Measurements from ENCODE around the gene EDAR. TPM values are rescaled to one million over a fixed set of nuclear protein-coding genes. Genes with fewer than 3 reads are reported as not detected.
A peak's percentile ranks its signal among the peaks of the same experiment; 100 is the strongest.

The EDAR gene
- 0.14 TPM for total RNA-seq
- long read RNA-seq: 0 reads

- peak; percentile 83 for ATAC-seq
- intact Hi-C loops (cut with DNase I): loop anchor here (2.0 kb wide), 2 partner anchors 60 to 134 kb away; no protein-coding TSS in a partner anchor
- DNase-seq (ENCODE audit: missing footprints): no peak
Measured at GRCh38 chr2:108988796-108989713, at the start of gene EDAR. Gene EDAR (minus strand): TSS chr2:108989220. CDS start chr2:108931014, 58,206 bp downstream.

- intact Hi-C loops (cut with DNase I): no loop called here
- no peak for ATAC-seq
- DNase-seq (ENCODE audit: missing footprints): no peak
Measured at GRCh38 chr2:109033171-109033570, 44.2 kb upstream of the EDAR start.

DNA sequence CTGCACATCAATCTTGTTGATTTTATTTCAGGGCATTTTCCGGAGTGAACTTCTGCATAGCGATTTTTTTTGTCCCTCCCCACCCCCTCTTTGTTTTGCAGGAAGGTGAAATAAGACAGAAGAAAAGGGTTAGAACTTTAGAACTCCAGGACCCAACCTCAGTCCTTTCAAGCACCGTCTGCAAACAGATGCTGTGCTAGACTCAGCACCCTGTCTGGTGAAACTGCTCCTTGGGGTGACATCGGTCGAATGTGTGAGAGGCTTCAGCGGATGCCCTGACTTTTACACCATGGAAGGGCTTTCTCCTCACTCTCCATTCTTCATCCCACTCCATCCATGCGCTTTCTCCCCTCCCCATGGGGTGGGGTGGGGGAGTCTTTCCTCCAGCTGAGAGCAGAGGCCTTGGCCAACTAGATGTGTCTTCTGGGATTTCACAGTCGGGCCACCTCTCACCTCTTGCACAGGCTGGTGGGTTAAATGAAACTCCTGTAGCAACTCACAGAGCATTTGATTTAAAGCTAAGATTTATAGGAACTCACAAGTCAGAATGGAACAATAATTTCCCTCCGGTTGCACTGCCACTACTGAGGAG is 43.3 kb upstream of the EDAR start:
- intact Hi-C loops (cut with DNase I): no loop called here
- ATAC-seq: no peak

GRCh38 chr2:109031476-109032228 is 42.6 kb upstream of the EDAR start:
- DNase-seq (ENCODE audit: missing footprints): peak; percentile 72

More for the DNA sequence above, 43.3 kb upstream of the EDAR start:
- no peak for DNase-seq (ENCODE audit: missing footprints)

DNA sequence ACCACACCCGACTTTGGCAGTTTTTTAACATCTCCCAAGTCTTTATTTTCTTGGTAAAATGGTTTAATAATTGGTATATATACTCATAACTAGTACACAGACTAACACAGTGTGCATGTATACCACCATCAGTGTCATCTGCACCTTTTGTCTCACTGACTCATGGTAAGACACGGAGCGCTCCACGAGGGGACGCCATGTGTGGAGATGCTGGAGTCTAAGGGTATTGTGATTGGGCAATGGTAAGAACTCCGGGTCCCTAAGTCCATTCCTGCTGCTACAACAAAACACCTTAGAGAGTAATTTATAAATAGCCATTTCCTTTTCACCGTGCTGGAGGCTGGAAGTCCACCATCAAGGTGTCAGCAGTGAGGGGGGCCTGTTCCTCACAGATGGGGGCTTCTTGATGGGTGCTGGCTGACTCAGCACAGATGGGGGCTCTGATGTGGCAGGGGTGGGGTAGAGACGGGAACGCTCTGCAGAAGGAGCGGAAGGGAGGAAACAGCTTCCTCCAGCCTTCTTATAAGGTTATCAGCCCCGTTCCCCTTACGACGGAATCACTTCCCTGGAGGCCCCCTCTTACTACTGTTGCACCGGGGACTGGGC is 42.0 kb upstream of the EDAR start:
- DNase-seq (ENCODE audit: missing footprints): no peak
- no peak for ATAC-seq
- intact Hi-C loops (cut with DNase I): no loop called here

More at GRCh38 chr2:109031476-109032228, 42.6 kb upstream of the EDAR start:
- intact Hi-C loops (cut with DNase I): no loop called here
- ATAC-seq: peak; percentile 65

DNA sequence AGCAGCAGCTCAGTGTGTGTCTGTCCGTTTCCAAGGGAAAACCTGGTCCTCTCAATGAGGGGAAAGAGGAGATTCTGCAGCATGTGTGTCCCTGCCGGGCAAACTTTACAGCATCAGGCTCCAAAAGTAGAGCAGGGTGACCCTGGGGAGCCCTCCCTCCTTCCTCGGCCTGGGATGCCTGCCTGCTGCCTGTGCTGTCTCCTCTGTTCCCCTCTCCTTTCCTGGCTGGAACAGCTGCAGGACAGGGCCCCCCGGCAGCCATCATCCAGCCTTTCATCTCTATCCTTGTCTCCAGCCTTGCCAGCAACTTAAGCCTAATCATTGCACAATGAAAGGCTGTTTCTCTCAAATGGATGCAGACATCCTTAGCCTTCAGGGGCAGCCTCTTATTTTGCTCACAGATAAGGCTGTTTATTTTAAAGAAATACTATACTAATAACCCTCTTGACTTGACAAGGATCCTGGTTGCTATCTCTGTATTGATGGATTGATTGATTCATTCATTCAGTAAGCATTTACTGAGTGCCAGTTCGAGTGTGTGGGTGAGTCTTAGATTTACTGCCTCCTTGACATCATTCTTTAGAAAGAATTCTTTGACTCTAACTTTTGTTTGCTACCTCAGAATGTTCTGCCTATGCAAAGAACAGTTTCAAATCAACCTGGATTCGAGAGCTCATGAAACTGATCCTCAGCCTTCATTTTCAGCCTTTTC is 40.6 kb upstream of the EDAR start:
- intact Hi-C loops (cut with DNase I): no loop called here
- DNase-seq (ENCODE audit: missing footprints) (no peak), ATAC-seq (no peak)

DNA sequence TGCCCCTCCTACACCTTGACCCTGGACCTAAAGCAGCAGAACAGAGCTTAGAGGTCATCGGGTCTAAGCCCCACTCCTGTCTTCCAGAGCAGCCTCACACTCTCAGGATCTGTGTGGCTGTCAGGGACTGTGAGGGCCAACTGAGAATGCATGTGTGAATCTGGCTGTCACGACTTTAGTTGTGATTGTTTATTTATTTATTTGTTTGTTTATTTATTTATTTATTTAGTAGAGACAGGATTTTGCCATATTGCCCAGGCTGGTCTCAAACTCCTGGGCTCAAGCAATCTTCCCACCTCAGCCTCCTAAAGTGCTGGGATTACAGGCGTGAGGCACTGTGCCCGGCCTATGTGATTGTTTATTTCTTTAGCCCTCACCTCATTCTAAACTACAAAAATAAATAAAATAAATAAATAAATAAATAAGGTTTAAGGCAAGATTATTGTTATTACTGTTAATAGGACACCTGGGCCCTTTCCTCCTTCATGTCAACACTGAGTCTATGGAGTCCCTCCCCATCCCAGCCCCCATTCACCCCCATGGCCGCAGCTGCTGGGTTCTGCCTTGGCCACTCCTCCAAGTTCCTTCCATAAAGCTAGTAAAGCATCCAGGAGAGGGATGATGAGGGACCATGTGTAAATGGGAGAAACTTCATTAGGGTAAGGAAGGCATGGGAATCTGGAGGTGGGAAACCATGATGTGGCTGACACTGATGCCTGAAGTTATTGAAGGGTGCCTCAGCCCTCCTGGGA is 39.9 kb upstream of the EDAR start:
- intact Hi-C loops (cut with DNase I): no loop called here
- ATAC-seq (no peak), DNase-seq (ENCODE audit: missing footprints) (no peak)

GRCh38 chr2:109028277-109028676 is 39.3 kb upstream of the EDAR start:
- no peak for DNase-seq (ENCODE audit: missing footprints)
- intact Hi-C loops (cut with DNase I): no loop called here
- ATAC-seq: no peak

DNA sequence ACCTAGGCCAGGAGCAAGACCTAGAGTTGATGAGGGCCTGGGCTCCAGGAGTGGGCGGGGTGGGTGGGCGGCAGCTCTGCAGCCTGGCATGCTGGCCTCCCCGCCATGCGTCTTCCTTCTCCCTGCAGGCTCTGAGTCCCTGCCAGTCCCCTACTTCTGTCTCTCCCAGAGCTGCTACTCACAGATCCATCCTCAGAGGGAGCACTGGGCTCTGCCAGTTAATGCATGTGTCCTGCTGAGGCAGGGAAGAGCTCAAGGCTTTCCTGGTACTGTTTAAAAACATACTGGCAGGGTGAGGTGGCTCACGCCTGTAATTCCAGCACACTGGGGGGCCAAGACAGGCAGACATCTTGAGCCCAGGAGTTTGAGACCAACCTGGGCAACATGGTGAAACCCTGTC is 38.7 kb upstream of the EDAR start:
- intact Hi-C loops (cut with DNase I): no loop called here
- no peak for ATAC-seq

GRCh38 chr2:109024477-109024876 is 35.5 kb upstream of the EDAR start:
- intact Hi-C loops (cut with DNase I): no loop called here
- no peak for DNase-seq (ENCODE audit: missing footprints)
- no peak for ATAC-seq

More for the DNA sequence above, 38.7 kb upstream of the EDAR start:
- DNase-seq (ENCODE audit: missing footprints): no peak

DNA sequence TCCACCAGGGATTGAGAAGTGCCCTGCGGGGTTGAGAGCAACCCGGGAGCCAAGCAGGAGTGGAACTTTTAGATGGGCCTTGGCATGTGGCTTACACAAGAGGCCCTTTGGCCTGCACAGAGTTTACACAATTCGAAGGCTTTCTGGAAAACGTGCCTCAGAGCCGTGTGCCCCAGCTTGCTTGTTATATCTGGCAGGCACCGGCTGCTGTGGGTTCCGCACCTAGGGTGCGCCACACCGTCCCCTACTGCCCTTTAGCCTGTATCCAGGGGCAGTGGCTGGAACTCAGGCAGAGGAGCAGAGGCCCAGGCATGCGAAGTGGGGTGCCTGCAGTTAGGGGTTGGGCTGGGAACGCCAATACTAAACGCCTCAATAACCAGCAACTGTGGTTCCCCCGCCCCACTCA is 32.9 kb upstream of the EDAR start:
- intact Hi-C loops (cut with DNase I): no loop called here
- no peak for DNase-seq (ENCODE audit: missing footprints)
- no peak for ATAC-seq

GRCh38 chr2:109020217-109020637 is 31.2 kb upstream of the EDAR start:
- no peak for DNase-seq (ENCODE audit: missing footprints)
- intact Hi-C loops (cut with DNase I): no loop called here
- ATAC-seq: no peak

DNA sequence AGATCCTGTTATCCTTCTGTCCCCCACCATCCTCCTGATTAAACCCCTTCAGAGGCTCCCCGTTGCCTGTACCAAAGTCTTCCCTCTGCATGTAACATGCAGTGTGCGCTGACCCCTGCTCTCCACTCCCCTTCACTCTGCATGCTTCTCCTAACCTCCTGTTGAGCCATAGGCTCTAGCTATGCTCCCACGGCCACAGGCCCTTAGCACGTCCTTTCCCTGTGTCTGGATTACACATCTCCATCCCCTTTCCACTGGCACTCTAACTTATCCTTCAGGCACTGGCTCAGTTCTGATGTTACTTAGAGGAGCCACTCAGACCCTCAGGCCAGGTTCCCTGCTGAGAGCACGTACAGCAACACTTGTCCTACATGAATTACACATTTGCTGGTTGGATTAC is 29.4 kb upstream of the EDAR start:
- intact Hi-C loops (cut with DNase I): no loop called here
- ATAC-seq (no peak), DNase-seq (ENCODE audit: missing footprints) (no peak)

DNA sequence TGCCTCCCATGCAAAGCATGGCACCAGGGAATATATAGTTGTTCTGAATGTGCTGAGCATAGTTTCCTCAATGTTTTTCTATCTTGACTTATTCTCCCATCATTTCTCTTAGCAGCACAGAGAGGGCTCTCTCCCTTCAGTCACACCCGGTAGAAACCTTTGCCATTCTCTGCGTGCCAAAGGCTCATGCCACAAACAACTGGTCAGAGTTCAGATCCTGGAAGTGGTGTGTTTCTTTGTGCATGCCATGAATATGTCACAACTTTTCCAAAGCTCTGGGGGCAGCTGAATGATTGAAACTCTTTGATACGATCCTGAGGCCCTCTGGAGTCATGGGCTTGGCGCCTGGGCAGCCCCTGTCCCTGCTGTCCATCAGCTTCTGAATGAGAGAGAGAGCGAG is 28.0 kb upstream of the EDAR start:
- no peak for ATAC-seq

DNA sequence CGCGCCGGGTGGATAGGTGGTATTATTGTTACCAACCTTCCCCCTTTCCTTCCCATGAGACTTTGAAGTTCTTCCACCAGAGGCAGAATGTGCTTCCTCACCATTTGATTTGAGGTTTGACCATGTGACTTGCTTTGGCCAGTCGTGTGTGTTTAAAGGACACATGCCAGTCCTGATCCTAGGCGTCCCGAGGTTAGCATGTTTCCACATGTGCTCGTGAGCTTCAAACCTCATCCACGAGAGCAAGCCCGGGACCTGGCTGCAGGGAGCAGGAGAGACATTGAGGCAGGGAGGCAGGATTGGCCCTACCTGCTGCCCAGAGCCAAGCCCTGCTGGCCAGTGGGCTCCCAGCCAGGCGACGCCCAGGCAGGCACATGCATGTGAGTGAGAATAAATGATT is 27.4 kb upstream of the EDAR start:
- no peak for ATAC-seq
- intact Hi-C loops (cut with DNase I): no loop called here
- DNase-seq (ENCODE audit: missing footprints): no peak

More for the DNA sequence above, 28.0 kb upstream of the EDAR start:
- intact Hi-C loops (cut with DNase I): no loop called here
- DNase-seq (ENCODE audit: missing footprints): no peak

GRCh38 chr2:109014476-109014875 is 25.5 kb upstream of the EDAR start:
- intact Hi-C loops (cut with DNase I): no loop called here
- DNase-seq (ENCODE audit: missing footprints) (no peak), ATAC-seq (no peak)

DNA sequence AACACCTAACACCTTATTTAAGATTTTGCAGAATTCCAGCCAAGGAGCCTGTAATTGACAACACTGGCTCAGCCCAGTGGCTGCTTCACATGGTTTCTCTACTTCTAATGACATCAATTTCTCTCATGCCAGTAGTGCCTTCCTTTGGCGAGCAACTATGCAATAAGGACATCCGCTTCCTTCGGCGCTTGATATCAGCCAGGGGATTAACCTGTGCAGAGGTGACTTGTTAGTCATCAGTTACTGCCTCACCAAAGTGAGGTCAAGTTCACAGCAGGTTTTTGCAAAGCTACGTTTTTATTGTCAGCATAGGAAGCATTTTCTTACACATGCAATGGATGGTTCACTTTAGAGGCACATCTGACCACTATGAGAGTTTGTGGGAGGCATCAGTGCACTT is 24.0 kb upstream of the EDAR start:
- DNase-seq (ENCODE audit: missing footprints): no peak
- intact Hi-C loops (cut with DNase I): no loop called here

More for the DNA sequence above, 24.0 kb upstream of the EDAR start:
- no peak for ATAC-seq

Data from Right ventricle myocardium inferior (tissue), 1 donor.